HG02678 (cell line): ENCODE measurements around the gene PKMYT1.
A peak's percentile ranks its signal among the peaks of the same experiment; 100 is the strongest.

ENCODE experiments used
- ATAC-seq: cut with Tn5 transposase; IDR thresholded peaks from one replicate; pipeline ENCODE4 v1.9.1; 2021; ENCODE audit warnings: mild to moderate bottlenecking, moderate library complexity; ENCODE audit not compliant: unreplicated experiment

The PKMYT1 gene

GRCh38 chr16:2980227-2981176 lies at the start of gene PKMYT1:
PKMYT1 (minus strand) TSS chr16:2980446; CDS start chr16:2979657, 789 bp downstream.
- peak; percentile 78 for ATAC-seq

- no peak for ATAC-seq
These were observed 49.4 kb upstream of the PKMYT1 start for GRCh38 chr16:3029491-3030221.

GRCh38 chr16:3028716-3029319 lies 48.6 kb upstream of the PKMYT1 start:
- no peak for ATAC-seq

DNA sequence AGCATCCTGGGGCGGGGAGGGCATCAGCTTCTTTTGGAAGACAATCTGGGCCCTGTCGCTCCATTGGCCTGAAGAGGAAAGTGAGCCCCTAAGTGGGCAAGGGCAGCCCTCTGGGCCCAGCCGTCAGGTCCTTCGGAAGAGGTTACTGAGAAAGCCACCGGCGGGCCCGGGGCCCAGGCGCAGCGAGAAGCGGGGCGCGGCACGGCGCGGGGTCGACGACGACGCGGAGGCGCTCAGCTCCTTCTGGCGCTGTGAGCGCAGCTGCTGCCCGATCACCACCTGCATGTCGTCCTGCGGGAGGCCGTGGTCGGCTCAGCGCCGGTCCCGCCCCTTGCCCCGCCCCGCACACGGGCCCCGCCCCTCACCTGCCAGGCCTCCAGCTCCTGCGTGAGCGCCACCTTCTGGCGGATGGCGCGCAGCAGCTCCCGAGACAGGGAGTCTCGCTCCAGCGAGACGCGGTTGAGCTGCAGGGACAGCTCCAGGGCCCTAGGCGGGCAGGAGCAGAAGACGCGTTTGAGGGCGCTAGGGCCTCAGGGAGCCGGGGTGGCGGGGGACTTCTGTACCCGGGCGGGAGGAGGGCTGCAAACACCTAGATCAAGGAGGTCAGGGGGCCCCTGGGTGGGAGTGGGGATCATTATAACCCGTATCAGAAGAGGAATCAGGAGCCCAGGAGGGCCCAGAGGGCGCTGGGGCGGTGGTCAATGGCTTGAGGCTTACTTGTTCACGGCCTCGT lies 47.9 kb upstream of the PKMYT1 start:
- ATAC-seq = no peak

DNA sequence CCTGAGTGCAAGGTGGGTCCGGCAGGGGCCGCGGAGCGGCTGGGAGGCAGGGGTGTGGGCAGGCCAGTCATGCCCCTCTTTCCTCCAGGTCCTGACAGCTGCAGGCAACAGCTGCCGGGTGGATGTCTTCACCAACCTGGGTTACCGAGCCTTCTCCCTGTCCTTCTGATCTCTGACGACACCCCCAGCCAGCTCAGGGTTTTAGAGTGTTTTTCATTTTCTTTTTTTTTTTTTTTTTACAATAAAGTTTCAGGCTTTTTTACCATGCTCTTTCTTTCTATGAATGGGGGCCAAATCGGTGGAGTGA lies 47.2 kb upstream of the PKMYT1 start:
- no peak for ATAC-seq

- ATAC-seq = no peak
These were observed 46.6 kb upstream of the PKMYT1 start for GRCh38 chr16:3026609-3027488.

GRCh38 chr16:3026003-3026378 lies 45.7 kb upstream of the PKMYT1 start:
- no peak for ATAC-seq

- no peak for ATAC-seq
These were observed 45.1 kb upstream of the PKMYT1 start for GRCh38 chr16:3025032-3026002.

DNA sequence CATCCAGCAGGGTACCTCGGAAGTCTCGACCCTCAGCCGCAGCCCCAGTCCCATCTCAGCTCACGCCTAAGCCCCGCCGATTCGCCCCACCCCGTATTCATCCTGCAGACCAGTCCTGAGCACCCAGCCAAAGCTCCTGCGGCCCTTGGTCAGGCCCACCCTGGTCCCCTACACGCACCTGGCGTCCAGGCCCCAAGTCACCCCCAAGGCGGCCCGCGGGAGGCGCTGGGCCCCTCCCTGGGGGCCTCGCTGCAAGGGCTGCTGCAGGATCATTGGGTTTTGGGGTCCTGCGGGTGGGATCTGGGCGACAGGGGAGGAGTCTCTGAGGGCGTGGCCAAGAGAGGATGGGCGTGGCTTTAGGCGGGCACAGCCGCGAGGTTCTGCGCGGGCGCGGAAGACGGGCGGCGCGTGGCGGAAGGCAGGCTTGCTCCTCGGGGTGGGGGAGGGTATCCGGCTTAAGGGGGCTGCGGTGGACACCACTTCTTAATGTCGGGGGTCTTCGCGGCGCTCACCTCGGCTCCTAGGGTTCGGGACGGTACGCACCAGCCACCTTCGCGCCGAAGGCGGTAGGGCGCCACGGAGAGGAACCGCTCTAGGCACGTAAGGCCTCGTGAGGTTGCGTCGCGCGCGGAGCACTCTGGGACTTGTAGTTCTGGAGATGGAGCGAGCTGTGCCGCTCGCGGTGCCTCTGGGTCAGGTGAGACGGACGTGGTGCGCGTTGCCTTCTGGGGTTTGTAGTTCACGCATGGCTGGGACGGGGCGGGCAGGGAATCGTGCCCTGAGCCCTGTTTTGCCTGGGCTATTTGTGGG lies 43.6 kb upstream of the PKMYT1 start, which contains the start of the genes HCFC1R1 and THOC6:
HCFC1R1 (minus strand) TSS at position 274 of the 810 bp plus-strand sequence; CDS start at position 273, 1 bp downstream.
THOC6 (plus strand) TSS at position 367 of the 810 bp plus-strand sequence; CDS start at position 659, 292 bp downstream.
- ATAC-seq = peak; percentile 82

DNA sequence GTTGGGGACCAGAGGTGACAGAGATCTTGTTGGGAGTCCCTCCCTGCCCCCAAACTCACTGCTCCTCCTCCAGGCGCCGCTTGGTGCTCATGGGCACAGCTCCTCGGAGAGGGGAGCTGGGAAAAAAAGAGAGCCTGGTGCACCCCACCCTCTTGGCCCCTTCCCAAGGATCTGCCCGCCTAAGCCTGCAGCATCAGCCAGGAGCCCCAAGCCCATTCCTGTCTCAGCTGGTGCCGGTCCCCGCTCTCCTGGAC lies 43.1 kb upstream of the PKMYT1 start:
- ATAC-seq = no peak

GRCh38 chr16:3022684-3023414 lies 42.6 kb upstream of the PKMYT1 start:
- no peak for ATAC-seq

GRCh38 chr16:3022208-3022683 lies 42.0 kb upstream of the PKMYT1 start:
- no peak for ATAC-seq

- ATAC-seq = no peak
These were observed 41.4 kb upstream of the PKMYT1 start for GRCh38 chr16:3021449-3022207.

DNA sequence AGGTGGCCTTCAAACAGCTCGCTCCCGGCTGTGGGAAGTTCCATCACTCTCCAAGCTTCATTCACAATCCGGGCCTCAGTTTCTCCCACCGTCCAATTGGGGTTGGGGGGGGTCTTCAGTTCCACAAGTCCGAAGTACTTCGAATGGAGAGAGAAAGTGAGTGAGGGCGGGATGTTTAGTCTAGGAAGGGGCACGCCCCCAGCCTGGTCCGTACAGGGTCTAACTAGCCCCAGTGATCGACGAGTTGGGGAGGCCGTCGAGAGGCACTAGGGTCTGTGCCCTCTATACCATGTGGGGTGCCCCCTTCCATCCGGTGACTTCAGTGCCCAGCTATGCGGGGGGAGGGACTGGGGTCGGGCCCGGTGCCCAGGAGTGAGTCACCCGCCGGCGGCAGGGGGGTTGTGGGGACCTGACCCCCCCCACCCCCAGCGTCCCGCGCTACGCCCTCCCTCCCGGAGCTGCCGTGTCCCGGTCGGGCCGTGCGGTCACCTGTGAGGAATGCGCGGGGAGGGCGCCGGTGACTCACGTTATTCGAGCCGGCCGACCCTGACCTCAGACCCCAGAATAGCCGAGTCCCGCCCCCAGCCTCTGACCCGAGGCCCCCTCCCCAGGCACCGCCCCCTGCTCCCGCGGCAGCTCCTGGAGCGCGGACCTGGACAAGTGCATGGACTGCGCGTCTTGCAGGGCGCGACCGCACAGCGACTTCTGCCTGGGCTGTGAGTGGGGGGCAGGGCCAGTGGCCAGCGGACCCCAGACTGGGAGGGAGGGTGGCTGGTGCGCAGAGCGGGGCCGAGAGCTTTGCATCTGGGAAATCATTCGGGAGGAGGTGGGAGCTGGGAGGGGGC lies 40.6 kb upstream of the PKMYT1 start:
- ATAC-seq = no peak

DNA sequence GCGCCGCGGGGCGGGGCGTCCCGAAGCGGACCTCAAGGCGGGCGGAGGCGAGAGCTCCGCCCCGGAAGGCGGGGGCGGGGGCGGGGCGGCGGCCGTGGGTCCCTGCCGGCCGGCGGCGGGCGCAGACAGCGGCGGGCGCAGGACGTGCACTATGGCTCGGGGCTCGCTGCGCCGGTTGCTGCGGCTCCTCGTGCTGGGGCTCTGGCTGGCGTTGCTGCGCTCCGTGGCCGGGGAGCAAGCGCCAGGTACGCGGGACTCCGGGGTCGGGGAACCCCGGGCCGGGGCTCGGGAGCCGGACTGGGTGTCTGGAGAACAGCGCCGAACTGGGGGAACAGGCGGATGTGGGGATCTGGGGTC lies 40.0 kb upstream of the PKMYT1 start, which contains the start of gene TNFRSF12A:
TNFRSF12A (plus strand) TSS at position 122 of the 357 bp plus-strand sequence; CDS start at position 152, 30 bp downstream.
- no peak for ATAC-seq
